Kidney capillary endothelial cell (primary cell): ENCODE results near the gene ACKR1.

Experiments used
- DNase-seq: peaks from one replicate; pipeline ENCODE4 v3.0.0-alpha.2; 2018; ENCODE audit warnings: low spot score

The ACKR1 gene

DNA sequence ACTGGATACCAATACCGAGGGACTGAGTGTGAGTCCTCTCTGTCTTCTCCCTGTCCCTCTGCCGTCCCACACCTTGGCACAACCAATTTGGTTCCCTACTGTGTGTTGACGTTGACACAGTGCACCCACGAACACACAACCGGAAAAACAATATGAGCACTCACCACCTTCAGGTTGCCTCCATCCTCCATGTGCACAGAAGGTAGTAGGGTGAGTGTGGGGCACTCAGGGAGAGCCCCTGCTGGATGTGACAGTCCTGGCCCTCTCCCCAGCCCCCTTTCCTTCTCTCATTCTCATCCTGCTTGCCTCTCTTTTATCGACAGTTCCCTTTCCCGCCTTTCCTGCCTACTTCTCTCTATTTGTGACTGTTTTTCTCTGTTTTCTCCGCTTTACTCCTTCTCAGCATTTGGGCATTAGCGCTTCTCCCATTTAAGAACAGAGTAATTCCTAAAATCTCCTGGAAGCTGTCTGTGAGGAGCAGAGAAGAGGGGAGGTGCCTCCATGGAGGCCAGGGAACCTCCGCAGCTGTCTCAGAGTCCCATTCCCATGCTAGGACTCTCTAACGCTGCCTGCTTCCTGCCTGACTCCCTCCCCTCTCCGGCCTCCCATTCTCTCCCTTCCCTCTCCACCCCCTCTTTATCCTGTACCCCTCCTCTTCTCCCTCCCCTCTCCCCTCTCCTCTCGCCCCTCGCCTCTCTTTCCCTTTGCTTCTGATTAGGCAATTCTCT lies 16.9 kb upstream of the ACKR1 start:
- no peak for DNase-seq

- no peak for DNase-seq
Observed at GRCh38 chr1:159188375-159188788, 16.3 kb upstream of the ACKR1 start.

GRCh38 chr1:159190441-159190840 lies 14.2 kb upstream of the ACKR1 start:
- DNase-seq = no peak

GRCh38 chr1:159196543-159196942 lies 8.1 kb upstream of the ACKR1 start:
- DNase-seq = no peak

- peak; percentile 66 for DNase-seq
Observed at GRCh38 chr1:159197561-159198557, 6.8 kb upstream of the ACKR1 start.

DNA sequence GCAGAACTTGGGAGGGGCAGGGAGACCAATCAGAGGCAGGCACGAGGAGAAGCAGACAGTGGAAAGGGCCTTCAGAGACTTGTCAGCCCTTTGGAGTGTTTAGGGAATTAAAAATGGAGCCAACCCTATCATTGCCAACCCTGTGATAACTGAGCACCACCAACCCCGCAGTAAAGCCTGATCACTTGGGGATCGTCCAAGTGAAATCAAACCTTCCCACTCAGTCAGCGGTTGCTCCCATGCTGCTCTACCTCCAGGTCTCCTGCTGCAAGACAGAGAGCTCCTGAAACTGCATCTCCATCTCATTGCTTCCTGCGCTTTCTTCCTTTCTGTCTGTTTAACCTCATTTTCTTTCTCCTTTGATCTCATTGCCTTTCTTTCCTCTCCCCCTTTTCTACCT lies 4.8 kb upstream of the ACKR1 start:
- DNase-seq = no peak

GRCh38 chr1:159200769-159201168 lies 3.9 kb upstream of the ACKR1 start:
- DNase-seq = no peak

- DNase-seq = no peak
Observed at GRCh38 chr1:159201642-159202041, 3.0 kb upstream of the ACKR1 start.

DNA sequence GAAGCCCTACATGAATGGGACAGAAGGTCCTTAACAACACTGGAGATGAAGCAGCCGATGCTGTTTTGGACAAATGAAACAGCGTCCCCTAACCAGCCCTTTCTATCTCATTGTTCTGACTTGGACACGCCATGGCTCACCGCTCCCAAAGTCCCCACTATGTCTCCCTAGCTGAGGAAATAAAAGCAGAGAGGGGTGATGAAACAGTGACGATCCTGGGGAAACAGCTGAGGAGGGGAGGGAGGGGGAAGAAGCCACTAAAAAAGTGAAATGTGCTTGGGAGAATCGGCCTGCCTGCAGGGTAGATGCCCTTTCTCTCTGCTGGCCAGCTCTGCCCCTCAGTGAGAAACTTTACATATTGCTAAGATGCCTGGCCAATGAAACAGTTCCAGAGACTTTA lies 1.1 kb upstream of the ACKR1 start:
- no peak for DNase-seq

DNA sequence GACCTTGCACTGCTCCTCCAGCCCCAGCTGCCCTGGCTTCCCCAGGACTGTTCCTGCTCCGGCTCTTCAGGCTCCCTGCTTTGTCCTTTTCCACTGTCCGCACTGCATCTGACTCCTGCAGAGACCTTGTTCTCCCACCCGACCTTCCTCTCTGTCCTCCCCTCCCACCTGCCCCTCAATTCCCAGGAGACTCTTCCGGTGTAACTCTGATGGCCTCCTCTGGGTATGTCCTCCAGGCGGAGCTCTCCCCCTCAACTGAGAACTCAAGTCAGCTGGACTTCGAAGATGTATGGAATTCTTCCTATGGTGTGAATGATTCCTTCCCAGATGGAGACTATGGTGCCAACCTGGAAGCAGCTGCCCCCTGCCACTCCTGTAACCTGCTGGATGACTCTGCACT lies 550 bp downstream of the ACKR1 start:
- DNase-seq = no peak

- DNase-seq = no peak
Observed at GRCh38 chr1:159206110-159206509, 1.4 kb downstream of the ACKR1 start.

- DNase-seq = no peak
Observed at GRCh38 chr1:159207080-159207479, 2.4 kb downstream of the ACKR1 start.

DNA sequence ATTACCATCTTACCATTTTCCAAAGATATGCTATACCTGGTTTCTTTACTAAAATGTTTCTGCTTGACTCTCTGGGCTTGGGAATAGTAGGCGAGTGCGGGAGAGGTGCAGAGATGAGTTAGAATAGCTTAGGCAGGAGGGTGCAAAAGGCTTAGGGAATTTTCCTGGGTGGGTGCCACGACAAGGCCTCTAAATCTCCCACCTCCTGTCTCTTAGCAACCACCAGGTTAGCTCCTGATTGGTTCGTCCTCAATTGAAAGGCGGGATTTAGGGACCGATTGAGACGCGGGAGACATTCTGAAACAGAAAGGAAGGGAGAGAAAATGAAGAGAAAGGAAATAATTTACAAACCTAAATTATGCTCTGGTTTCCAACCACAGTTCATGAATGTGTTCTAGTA lies 3.1 kb downstream of the ACKR1 start:
- no peak for DNase-seq

GRCh38 chr1:159208175-159208825 lies 3.6 kb downstream of the ACKR1 start:
- DNase-seq = no peak

GRCh38 chr1:159209061-159209460 lies 4.4 kb downstream of the ACKR1 start:
- no peak for DNase-seq

- peak; percentile 10 for DNase-seq
Observed at GRCh38 chr1:159211331-159212136, 6.9 kb downstream of the ACKR1 start.

DNA sequence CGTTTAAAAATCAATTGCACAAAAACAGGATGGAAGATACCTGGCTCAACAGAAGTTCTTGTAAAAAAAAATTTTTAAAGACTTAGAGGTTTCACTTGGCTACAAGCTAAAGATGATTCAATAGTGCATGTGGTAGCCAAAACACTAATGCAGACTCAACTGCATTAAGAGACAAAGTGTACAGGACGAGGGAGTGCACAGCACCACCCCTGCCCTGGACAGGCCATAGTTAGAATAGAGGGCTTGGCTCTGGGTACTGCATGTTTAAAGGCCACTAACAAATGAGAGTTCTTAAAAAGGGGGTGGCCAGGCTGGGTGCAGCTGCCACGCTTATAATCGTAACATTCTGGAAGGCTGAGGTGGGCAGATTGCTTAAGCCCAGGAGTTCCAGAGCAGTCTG lies 7.9 kb downstream of the ACKR1 start:
- DNase-seq = no peak

DNA sequence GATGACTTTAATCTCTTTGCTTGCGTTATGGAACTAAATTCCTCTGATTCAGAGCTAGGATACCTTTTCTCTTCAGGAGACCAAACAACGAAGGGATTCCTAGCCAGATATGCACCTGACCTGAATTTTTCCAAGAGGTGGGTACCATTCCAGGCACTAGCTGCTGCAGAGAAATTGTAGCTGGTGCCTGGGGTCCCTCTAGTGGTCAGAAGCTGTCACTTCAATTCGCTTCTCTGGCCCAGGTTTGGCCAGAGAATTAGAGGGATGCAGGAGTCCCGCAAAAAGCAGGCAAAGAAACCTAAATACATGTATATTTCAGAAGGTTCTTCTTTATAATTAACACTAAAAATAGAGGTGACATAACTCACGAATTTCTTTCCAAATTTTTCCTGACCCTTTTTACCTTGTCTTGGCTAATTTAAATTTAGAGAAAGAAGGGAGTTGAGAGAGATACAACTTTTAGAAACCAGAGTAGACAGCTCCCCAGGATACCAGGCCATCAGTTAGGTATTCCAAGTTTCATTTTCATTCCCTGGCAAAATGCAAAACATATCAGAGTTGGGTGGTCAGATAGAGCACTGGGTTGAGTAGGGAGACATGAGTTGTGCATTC lies 9.6 kb downstream of the ACKR1 start:
- DNase-seq = peak; percentile 34

GRCh38 chr1:159218649-159219636 lies 14.3 kb downstream of the ACKR1 start:
- no peak for DNase-seq
